HG02678 (cell line): ENCODE results near the gene CCR8.
"Not testable (repeated sequence)": the region's sequence is repeated elsewhere in the genome, so short reads cannot be mapped to it uniquely, and the experiment has no call there.

Experiments used
- ATAC-seq: cut with Tn5 transposase; IDR thresholded peaks from one replicate; pipeline ENCODE4 v1.9.1; 2021; ENCODE audit warnings: mild to moderate bottlenecking, moderate library complexity; ENCODE audit not compliant: unreplicated experiment

The CCR8 gene

GRCh38 chr3:39346785-39347585 lies 17.5 kb downstream of the CCR8 start:
- ATAC-seq = peak; percentile 82

GRCh38 chr3:39347586-39347876 lies 18.0 kb downstream of the CCR8 start:
- ATAC-seq = no peak

GRCh38 chr3:39349080-39349479 lies 19.6 kb downstream of the CCR8 start:
- ATAC-seq = no peak

- ATAC-seq = no peak
Observed at GRCh38 chr3:39350714-39351113, 21.2 kb downstream of the CCR8 start.

GRCh38 chr3:39351134-39351533 lies 21.6 kb downstream of the CCR8 start:
- not testable (repeated sequence) for ATAC-seq

GRCh38 chr3:39353168-39353927 lies 23.8 kb downstream of the CCR8 start:
- ATAC-seq = not testable (repeated sequence)

- ATAC-seq = no peak
Observed at GRCh38 chr3:39358333-39358732, 28.8 kb downstream of the CCR8 start.

- ATAC-seq = peak; percentile 81
Observed at GRCh38 chr3:39361252-39361927, 31.9 kb downstream of the CCR8 start.

- ATAC-seq = no peak
Observed at GRCh38 chr3:39362192-39362591, 32.7 kb downstream of the CCR8 start.

GRCh38 chr3:39362812-39363211 lies 33.3 kb downstream of the CCR8 start:
- ATAC-seq = no peak

GRCh38 chr3:39370450-39370849 lies 40.9 kb downstream of the CCR8 start:
- ATAC-seq = not testable (repeated sequence)

- ATAC-seq = no peak
Observed at GRCh38 chr3:39372833-39373232, 43.3 kb downstream of the CCR8 start.

GRCh38 chr3:39376959-39377634 lies 47.6 kb downstream of the CCR8 start:
- ATAC-seq = no peak

- ATAC-seq = peak; percentile 65
Observed at GRCh38 chr3:39378088-39378487, 48.6 kb downstream of the CCR8 start.

GRCh38 chr3:39378957-39379777 lies 49.7 kb downstream of the CCR8 start:
- no peak for ATAC-seq

GRCh38 chr3:39379778-39380155 lies 50.3 kb downstream of the CCR8 start:
- no peak for ATAC-seq

- ATAC-seq = no peak
Observed at GRCh38 chr3:39381432-39381831, 51.9 kb downstream of the CCR8 start.
